Activated naive CD8-positive, alpha-beta T cell treated with anti-CD3 and anti-CD28 coated beads, Interleukin-2, amount 10 ng/mL, durations not matched to agents 7 days and 5 days (primary cell): ENCODE results near the gene MTHFSD. TPM values are rescaled to one million over a fixed set of nuclear protein-coding genes. Genes with fewer than 3 reads are reported as not detected.

ENCODE experiments used
- ATAC-seq: fragments of 150-1000 bp; cut with Tn5 transposase; one replicate; pipeline ENCODE4 v1.10.0; 2021; ENCODE audit warnings: low read depth, moderate library complexity
- POLR2A ChIA-PET: fragments of 350-600 bp; sonication (Branson Sonifier 250); formaldehyde crosslinking; loops from one replicate; lab custom pipeline; 2021; ENCODE audit warnings: antibody characterized with exemption; lab: Charles Lee
- DNase-seq: peaks from one replicate; pipeline ENCODE4 v3.0.0; 2021
- H3K27ac Mint-ChIP-seq: one replicate; pipeline ENCODE4 v1.8.0; 2022; ENCODE audit warnings: mild to moderate bottlenecking, mixed read lengths
- H3K27me3 Mint-ChIP-seq: one replicate; pipeline ENCODE4 v1.8.0; 2022; ENCODE audit warnings: mild to moderate bottlenecking, moderate library complexity, mixed read lengths
- H3K36me3 Mint-ChIP-seq: one replicate; pipeline ENCODE4 v1.8.0; 2021; ENCODE audit warnings: mild to moderate bottlenecking, mixed read lengths
- H3K4me1 Mint-ChIP-seq: one replicate; pipeline ENCODE4 v1.8.0; 2021; ENCODE audit warnings: mixed read lengths
- H3K4me3 Mint-ChIP-seq: one replicate; pipeline ENCODE4 v1.8.0; 2022; ENCODE audit warnings: mild to moderate bottlenecking, moderate library complexity, mixed read lengths
- H3K9me3 Mint-ChIP-seq: one replicate; pipeline ENCODE4 v1.8.0; 2021; ENCODE audit warnings: mixed read lengths
- total RNA-seq, 2 experiments: library from RNA; stranded (reverse); gene quantifications; one replicate each; pipeline ENCODE4 v1.2.3, GENCODE V29; 2021

MTHFSD gene
- total RNA-seq, 2 experiments from 2014 or later = 33.2 to 34.6 TPM

DNA sequence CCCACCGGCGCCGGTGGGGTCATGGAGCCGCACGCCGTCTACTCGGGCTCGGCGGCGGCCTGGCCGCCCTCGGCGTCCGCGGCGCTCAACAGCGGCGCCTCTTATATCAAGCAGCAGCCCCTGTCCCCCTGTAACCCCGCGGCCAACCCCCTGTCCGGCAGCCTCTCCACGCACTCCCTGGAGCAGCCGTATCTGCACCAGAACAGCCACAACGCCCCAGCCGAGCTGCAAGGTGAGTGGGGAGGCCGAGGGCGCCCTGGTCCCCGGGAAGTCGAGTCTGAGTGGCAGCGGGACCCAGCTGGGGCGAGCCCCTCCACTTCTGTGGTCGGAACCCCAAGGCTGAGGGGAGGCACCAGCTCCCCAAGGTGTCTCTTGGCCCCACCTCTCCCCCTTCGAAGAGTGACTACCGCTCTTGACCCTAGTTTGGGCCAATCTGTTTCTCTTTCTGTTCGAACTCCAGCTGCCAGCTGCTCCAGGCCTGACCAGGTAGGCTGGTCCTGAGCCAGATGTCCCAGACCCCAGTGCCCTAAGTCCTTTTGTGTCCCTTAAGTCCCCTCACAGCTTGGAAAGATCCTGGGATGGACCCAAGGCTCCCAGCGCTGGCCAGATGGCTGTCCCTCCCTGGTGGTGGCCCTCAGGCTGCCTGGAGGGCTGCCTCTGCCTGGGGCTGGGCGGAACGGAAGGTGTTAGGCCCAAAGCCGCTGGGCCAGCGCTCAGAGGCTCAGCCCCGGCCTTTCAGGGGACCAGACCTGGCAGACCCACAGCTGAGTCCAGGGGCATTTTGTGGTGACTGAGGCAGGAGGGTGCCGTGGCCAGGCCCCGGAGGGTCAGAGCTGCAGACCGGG, 43.5 kb downstream of the MTHFSD start:
- Mint-ChIP-seq H3K36me3 (no peaks in the 10 kb centered on the region), H3K4me1 (peaks cover 14% of the 10 kb centered on the region), H3K9me3 (no peaks in the 10 kb centered on the region), H3K27me3 (peaks cover 70% of the 10 kb centered on the region), H3K27ac (peak overlapping the region; percentile 40), H3K4me3 (no peak overlapping the region)
- ATAC-seq (no peak), DNase-seq (no peak)
- POLR2A ChIA-PET = no interaction called here

- Mint-ChIP-seq H3K27ac (peak within 1 kb of the TSS; percentile 45), H3K27me3 (peaks cover 75% of the 10 kb centered on the region), H3K4me3 (peak within 1 kb of the TSS; percentile 76), H3K4me1 (peaks cover 17% of the 10 kb centered on the region), H3K9me3 (no peaks in the 10 kb centered on the region), H3K36me3 (no peaks in the 10 kb centered on the region)
- ATAC-seq (no peak), DNase-seq (no peak)
- POLR2A ChIA-PET = no interaction called here
These were observed 44.4 kb downstream of the MTHFSD start, which contains the start of gene FOXF1 for GRCh38 chr16:86510465-86511261. Gene FOXF1 (plus strand): TSS chr16:86510527. CDS start chr16:86510570, 43 bp downstream.

GRCh38 chr16:86509759-86510464, 45.1 kb downstream of the MTHFSD start:
- H3K4me1 Mint-ChIP-seq = peaks cover 19% of the 10 kb centered on the region
- H3K9me3 Mint-ChIP-seq = no peaks in the 10 kb centered on the region
- H3K36me3 Mint-ChIP-seq = no peaks in the 10 kb centered on the region
- H3K4me3 Mint-ChIP-seq = peak overlapping the region; percentile 76
- ATAC-seq (peak; percentile 36), DNase-seq (no peak)
- POLR2A ChIA-PET = no interaction called here
- H3K27me3 Mint-ChIP-seq = peaks cover 75% of the 10 kb centered on the region
- no peak overlapping the region for H3K27ac Mint-ChIP-seq

- peak; percentile 29 for ATAC-seq
- H3K4me1 Mint-ChIP-seq = peaks cover 19% of the 10 kb centered on the region
- H3K36me3 Mint-ChIP-seq = no peaks in the 10 kb centered on the region
- no peaks in the 10 kb centered on the region for H3K9me3 Mint-ChIP-seq
- H3K27ac Mint-ChIP-seq = peak overlapping the region; percentile 66
- POLR2A ChIA-PET = no interaction called here
- H3K27me3 Mint-ChIP-seq = peaks cover 75% of the 10 kb centered on the region
- peak; percentile 64 for DNase-seq
- H3K4me3 Mint-ChIP-seq = peak overlapping the region; percentile 76
These were observed 45.9 kb downstream of the MTHFSD start for GRCh38 chr16:86508947-86509758.

DNA sequence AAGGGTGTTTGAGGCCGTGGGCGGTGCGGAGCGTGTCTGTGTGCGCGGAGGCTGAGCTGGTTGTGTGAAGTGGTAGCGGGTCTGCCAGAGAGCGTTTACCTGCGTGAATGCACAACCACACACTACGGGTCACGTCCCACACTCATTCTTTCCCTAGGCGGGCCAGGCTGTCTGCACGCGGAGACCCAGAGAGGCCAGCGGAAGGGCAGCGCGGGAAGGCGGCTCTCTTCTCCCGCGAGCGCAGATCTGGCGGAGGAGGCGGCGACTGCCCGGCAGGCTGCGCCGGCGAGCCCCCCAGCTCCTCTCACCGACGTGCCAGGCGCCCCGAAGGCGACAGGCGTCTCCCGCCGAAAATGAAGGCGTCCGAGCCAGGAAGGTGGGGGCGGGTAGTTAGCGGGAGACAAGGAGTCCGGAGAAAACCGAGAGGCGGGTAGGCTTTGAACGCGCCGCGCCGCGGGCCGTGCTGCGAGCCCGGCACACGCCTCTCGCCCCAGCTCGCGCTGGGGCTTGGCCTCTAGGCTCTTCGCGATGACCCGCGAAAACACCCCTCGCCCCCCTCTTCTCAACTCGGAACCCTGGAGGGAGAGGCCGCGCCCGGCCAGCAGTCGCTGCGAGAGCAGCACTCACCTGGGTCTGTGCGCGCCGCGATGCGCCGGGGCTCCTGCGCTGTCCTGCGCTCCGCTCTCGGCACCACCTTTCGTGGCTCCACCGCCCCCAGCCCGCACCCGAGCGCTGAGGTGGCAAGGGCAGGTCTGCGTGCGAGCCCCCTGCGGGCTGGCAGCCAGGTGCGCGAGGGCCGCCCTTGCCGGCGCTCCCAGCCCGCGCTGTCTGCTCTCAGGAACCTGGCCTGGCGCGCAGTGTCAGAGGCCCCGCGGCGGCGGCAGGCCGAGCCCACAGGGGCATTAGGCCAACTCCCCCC, 46.7 kb downstream of the MTHFSD start:
- H3K27me3 Mint-ChIP-seq = peaks cover 76% of the 10 kb centered on the region

GRCh38 chr16:86507173-86508027, 47.6 kb downstream of the MTHFSD start:
- Mint-ChIP-seq H3K27me3 (peaks cover 76% of the 10 kb centered on the region), H3K4me1 (peaks cover 18% of the 10 kb centered on the region), H3K27ac (peak overlapping the region; percentile 65), H3K36me3 (no peaks in the 10 kb centered on the region), H3K4me3 (peak overlapping the region; percentile 51), H3K9me3 (no peaks in the 10 kb centered on the region)
- POLR2A ChIA-PET = no interaction called here
- DNase-seq (no peak), ATAC-seq (no peak)

More for the DNA sequence above, 46.7 kb downstream of the MTHFSD start:
- no peak for ATAC-seq
- Mint-ChIP-seq H3K4me1 (peaks cover 18% of the 10 kb centered on the region), H3K4me3 (peak overlapping the region; percentile 51), H3K27ac (peak overlapping the region; percentile 65), H3K9me3 (no peaks in the 10 kb centered on the region), H3K36me3 (no peaks in the 10 kb centered on the region)
- POLR2A ChIA-PET = no interaction called here
- no peak for DNase-seq

DNA sequence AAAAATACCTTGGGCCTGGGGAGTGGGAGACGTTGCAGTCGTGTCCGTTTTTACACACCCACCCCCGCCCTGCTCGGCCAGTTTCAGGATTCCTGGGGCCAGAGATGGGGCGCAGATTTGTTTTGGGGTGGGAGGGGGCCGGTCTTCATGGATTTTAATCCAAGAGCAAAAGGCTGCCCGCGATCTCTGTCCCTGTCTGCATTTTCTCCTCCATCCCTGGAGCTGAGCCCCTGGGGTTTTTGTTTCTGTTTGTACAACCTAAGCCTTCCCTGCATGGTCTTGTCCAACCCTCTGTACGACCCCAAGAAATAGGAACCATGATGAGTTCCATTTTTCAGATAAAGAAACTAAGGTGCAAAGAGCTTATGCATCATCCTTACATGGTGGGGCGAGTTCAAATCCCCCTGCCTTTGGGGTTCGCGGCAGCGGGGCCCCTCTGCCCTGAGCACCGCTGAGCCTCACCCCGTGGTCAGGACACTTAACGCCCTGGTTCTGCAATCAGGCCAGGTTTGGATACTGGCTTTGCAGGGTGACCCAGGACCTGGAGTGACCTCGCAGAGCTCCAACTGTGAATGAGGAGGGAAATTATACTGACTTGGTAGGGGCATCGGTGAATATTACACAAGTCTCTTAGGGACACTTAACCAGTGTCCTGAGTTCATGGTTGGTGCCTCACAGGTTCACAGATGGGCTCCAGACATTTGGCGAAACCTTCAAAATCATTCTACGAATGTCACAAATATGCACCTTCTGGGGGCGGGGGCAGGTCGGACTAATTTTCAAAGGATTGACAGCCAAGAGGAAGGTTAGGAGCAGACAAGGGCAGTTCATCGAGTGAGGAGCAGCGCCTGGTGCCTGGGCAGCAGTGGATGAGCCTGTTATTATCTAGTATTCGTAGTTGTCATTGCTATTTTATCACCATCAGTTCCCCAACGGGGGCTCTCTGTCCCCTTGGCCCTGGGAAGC, 48.9 kb downstream of the MTHFSD start:
- no peaks in the 10 kb centered on the region for H3K36me3 Mint-ChIP-seq
- peak overlapping the region; percentile 44 for H3K4me3 Mint-ChIP-seq
- DNase-seq = no peak
- peaks cover 17% of the 10 kb centered on the region for H3K4me1 Mint-ChIP-seq
- no peak for ATAC-seq
- POLR2A ChIA-PET = no interaction called here
- H3K9me3 Mint-ChIP-seq = no peaks in the 10 kb centered on the region
- no peak overlapping the region for H3K27ac Mint-ChIP-seq
- peaks cover 78% of the 10 kb centered on the region for H3K27me3 Mint-ChIP-seq

- H3K4me1 Mint-ChIP-seq = peaks cover 15% of the 10 kb centered on the region
- DNase-seq = no peak
- no peak overlapping the region for H3K27ac Mint-ChIP-seq
- no peaks in the 10 kb centered on the region for H3K36me3 Mint-ChIP-seq
- peak overlapping the region; percentile 25 for H3K4me3 Mint-ChIP-seq
- no peak for ATAC-seq
- peaks cover 82% of the 10 kb centered on the region for H3K27me3 Mint-ChIP-seq
- no peaks in the 10 kb centered on the region for H3K9me3 Mint-ChIP-seq
- POLR2A ChIA-PET = no interaction called here
These were observed 49.7 kb downstream of the MTHFSD start for GRCh38 chr16:86505185-86505898.

GRCh38 chr16:86504315-86505184, 50.5 kb downstream of the MTHFSD start:
- Mint-ChIP-seq H3K4me3 (no peak overlapping the region), H3K36me3 (no peaks in the 10 kb centered on the region), H3K9me3 (no peaks in the 10 kb centered on the region), H3K27me3 (peaks cover 90% of the 10 kb centered on the region), H3K27ac (no peak overlapping the region), H3K4me1 (peaks cover 15% of the 10 kb centered on the region)
- ATAC-seq = no peak
- no peak for DNase-seq
- POLR2A ChIA-PET = no interaction called here
